Ovary (tissue), 3 donors: ENCODE data around the gene FOSL1.

Experiments
- POLR2A ChIP-seq: fragments of 450-650 bp; IDR thresholded peaks from one replicate; pipeline ENCODE4 v1.6.1; 2017; ENCODE audit warnings: antibody characterized with exemption, mild to moderate bottlenecking, moderate library complexity
- TF ChIP-seq, protein P1 (sequence below), 3 donors: fragments of 450-650 bp in 2 of 3; fragments of 200-600 bp in 1 of 3; IDR thresholded peaks; one replicate each; pipeline versions ENCODE4 v1.5.1 to v1.8.0; 2016 to 2022; ENCODE audit warnings: antibody characterized with exemption in 3 of 3, mild to moderate bottlenecking in 1 of 3
- donor health status: DM: no; HTN: no; CAD: no.

- TF ChIP-seq, protein P1, sequence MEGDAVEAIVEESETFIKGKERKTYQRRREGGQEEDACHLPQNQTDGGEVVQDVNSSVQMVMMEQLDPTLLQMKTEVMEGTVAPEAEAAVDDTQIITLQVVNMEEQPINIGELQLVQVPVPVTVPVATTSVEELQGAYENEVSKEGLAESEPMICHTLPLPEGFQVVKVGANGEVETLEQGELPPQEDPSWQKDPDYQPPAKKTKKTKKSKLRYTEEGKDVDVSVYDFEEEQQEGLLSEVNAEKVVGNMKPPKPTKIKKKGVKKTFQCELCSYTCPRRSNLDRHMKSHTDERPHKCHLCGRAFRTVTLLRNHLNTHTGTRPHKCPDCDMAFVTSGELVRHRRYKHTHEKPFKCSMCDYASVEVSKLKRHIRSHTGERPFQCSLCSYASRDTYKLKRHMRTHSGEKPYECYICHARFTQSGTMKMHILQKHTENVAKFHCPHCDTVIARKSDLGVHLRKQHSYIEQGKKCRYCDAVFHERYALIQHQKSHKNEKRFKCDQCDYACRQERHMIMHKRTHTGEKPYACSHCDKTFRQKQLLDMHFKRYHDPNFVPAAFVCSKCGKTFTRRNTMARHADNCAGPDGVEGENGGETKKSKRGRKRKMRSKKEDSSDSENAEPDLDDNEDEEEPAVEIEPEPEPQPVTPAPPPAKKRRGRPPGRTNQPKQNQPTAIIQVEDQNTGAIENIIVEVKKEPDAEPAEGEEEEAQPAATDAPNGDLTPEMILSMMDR (IDR thresholded peaks at IDR 0.05): peak in 2 of 3 donors; percentile 40 to 42
- no peak for TF ChIP-seq POLR2A
These were observed 11.7 kb upstream of the FOSL1 start for GRCh38 chr11:65911682-65912568.
